Transverse colon (tissue), 4 donors: ENCODE data around the gene CCL27. TPM values are rescaled to one million over a fixed set of nuclear protein-coding genes. Genes with fewer than 3 reads are reported as not detected.
"Not testable (repeated sequence)": the region's sequence is repeated elsewhere in the genome, so short reads cannot be mapped to it uniquely, and the experiment has no call there.

Experiments used
- DNase-seq: peaks from one replicate; pipeline ENCODE4 v3.0.0-alpha.2; 2019
- H3K27ac ChIP-seq, 4 donors: fragments of 200-600 bp; sonication (generic); 2 replicates each; pipeline ENCODE4 v1.5.1; 2016 to 2018; ENCODE audit warnings: inconsistent platforms in 4 of 4
- H3K27me3 ChIP-seq: fragments of 200-600 bp; sonication (generic); 2 replicates; pipeline ENCODE4 v1.5.1; 2017; ENCODE audit warnings: inconsistent platforms
- H3K36me3 ChIP-seq, 4 donors: fragments of 200-600 bp; sonication (generic); 2 replicates each; pipeline ENCODE4 v1.5.1; 2017 to 2019; ENCODE audit warnings: inconsistent platforms in 4 of 4
- H3K4me1 ChIP-seq, 4 donors: fragments of 200-600 bp; sonication (generic); 2 replicates each; pipeline ENCODE4 v1.5.1; 2017 to 2020; ENCODE audit warnings: inconsistent platforms in 4 of 4
- H3K4me3 ChIP-seq, 4 donors: fragments of 200-600 bp; sonication (generic); 1 replicate in 1 of 4; 2 replicates in 3 of 4; pipeline versions ENCODE4 v1.5.1 to v1.6.1; 2017 to 2019; ENCODE audit warnings: inconsistent platforms in 4 of 4
- H3K9me3 ChIP-seq, 2 donors: fragments of 200-600 bp; sonication (generic); 2 replicates each; pipeline ENCODE4 v1.5.1; 2017 to 2019; ENCODE audit warnings: inconsistent platforms in 2 of 2
- EP300 ChIP-seq: sonication (generic); formaldehyde crosslinking; IDR thresholded peaks from one replicate; pipeline ENCODE4 v1.6.1; 2017; ENCODE audit warnings: antibody characterized with exemption, low read depth
- POLR2A ChIP-seq: fragments of 450-650 bp; IDR thresholded peaks from one replicate; pipeline ENCODE4 v1.6.1; 2016; ENCODE audit warnings: antibody characterized with exemption, mild to moderate bottlenecking, moderate library complexity
- POLR2AphosphoS5 ChIP-seq, 3 donors: sonication (generic); formaldehyde crosslinking; IDR thresholded peaks; one replicate each; pipeline ENCODE4 v1.6.1; 2016; ENCODE audit warnings: antibody characterized with exemption in 3 of 3
- WGBS, 2 donors: methylation state at CpG; one replicate each; pipeline ENCODE4 v1.1.5; 2018; ENCODE audit warnings: low coverage in 1 of 2; 5-methylcytosine and 5-hydroxymethylcytosine counted together
- in situ Hi-C, 4 donors: fragments of 200-750 bp; cut with MboI; loops; one replicate each; pipeline versions ENCODE4 v1.15.0 to v1.15.1; 2017; ENCODE audit warnings: low sequenced_read_pairs in 3 of 4, low pct_ligation_motif_present in 1 of 4, low pct_unique_long_range_greater_than_20kb in 1 of 4
- intact Hi-C: fragments of 100-400 bp; cut with DNase I; formaldehyde crosslinking; loops from one replicate; pipeline ENCODE4 v1.15.1; 2023; ENCODE audit warnings: low total_unique reads
- total RNA-seq, 4 donors: library from RNA; depleted of rRNA; stranded (reverse); fragments of >200 nt; gene quantifications; one replicate each; pipeline ENCODE4 v1.1.0, GENCODE V29; 2016
- TF ChIP-seq, protein P1 (sequence below), 5 experiments: fragments of 200-600 bp in 3 of 5; fragments of 450-650 bp in 2 of 5; sonication (generic) in 3 of 5; IDR thresholded peaks; 1 replicate in 2 of 5; 2 replicates in 3 of 5; pipeline ENCODE4 v1.5.1; 2016 to 2017; ENCODE audit warnings: antibody characterized with exemption in 5 of 5, inconsistent platforms in 3 of 5, mild to moderate bottlenecking in 2 of 5, moderate library complexity in 1 of 5

Gene CCL27
- total RNA-seq, 4 donors from 2014 or later = not detected

DNA sequence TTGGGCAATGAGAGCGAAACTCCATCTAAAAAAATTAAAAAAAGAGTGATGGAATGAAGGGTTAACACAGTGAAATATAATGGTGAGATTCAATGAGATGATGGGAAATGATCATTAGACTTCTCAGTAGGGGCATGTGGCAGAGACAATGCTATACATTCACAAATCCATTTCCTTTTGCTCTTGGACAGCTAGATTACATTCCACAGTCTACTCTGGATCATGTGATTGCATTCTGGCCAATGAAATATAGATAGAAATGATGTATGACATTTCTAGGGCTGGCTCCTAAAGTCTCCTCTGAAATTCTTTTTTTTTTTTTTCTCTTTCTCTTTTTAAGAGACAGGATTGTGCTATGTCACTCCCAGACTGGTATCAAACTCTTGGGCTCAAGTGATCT lies 19.8 kb downstream of the CCL27 start:
- H3K4me3 ChIP-seq = no peak overlapping the region
- TF ChIP-seq POLR2A = no peak
- TF ChIP-seq, protein P1, sequence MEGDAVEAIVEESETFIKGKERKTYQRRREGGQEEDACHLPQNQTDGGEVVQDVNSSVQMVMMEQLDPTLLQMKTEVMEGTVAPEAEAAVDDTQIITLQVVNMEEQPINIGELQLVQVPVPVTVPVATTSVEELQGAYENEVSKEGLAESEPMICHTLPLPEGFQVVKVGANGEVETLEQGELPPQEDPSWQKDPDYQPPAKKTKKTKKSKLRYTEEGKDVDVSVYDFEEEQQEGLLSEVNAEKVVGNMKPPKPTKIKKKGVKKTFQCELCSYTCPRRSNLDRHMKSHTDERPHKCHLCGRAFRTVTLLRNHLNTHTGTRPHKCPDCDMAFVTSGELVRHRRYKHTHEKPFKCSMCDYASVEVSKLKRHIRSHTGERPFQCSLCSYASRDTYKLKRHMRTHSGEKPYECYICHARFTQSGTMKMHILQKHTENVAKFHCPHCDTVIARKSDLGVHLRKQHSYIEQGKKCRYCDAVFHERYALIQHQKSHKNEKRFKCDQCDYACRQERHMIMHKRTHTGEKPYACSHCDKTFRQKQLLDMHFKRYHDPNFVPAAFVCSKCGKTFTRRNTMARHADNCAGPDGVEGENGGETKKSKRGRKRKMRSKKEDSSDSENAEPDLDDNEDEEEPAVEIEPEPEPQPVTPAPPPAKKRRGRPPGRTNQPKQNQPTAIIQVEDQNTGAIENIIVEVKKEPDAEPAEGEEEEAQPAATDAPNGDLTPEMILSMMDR (IDR thresholded peaks at IDR 0.05) = no peak
- TF ChIP-seq EP300 = no peak
- no peak for TF ChIP-seq POLR2AphosphoS5 (IDR thresholded peaks at IDR 0.05)
- H3K27me3 ChIP-seq = no peaks in the 10 kb centered on the region
- no peaks in the 10 kb centered on the region for H3K36me3 ChIP-seq
- intact Hi-C loops (no loop called here), in situ Hi-C loops (no loop called here)
- peaks cover 11 to 21% (median 17%) of the 10 kb centered on the region in 4 donors for H3K4me1 ChIP-seq
- no peak overlapping the region for H3K27ac ChIP-seq
- WGBS, 2 donors = 93 to 100% methylated on average over 1 of the region's 1 CpG
- H3K9me3 ChIP-seq = no peaks in the 10 kb centered on the region
- DNase-seq = no peak

DNA sequence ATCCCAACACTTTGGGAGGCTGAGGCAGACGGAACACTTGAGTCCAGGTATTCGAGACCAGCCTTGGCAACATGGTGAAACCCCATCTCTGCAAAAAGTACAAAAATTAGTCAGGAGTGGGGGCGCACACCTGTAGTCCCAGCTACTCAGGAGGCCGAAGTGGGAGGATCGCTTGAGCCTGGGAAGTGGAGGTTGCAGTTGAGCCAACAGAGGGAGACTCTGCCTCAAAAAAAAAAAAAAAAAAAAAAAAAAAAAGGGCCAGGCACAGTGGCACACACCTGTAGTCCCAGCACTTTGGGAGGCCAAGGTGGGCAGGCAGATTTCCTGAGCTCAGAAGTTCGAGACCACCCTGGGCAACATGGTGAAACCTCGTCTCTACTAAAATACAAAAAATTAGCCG lies 23.1 kb downstream of the CCL27 start:
- H3K27ac ChIP-seq, in situ Hi-C loops, H3K36me3 ChIP-seq, DNase-seq, H3K27me3 ChIP-seq, intact Hi-C loops, H3K9me3 ChIP-seq, H3K4me3 ChIP-seq: not testable (repeated sequence)
- WGBS, 2 donors = 78 to 90% methylated on average over 8 of the region's 8 CpGs
- H3K4me1 ChIP-seq = peaks cover 7 to 29% (median 16%) of the 10 kb centered on the region in 4 donors

DNA sequence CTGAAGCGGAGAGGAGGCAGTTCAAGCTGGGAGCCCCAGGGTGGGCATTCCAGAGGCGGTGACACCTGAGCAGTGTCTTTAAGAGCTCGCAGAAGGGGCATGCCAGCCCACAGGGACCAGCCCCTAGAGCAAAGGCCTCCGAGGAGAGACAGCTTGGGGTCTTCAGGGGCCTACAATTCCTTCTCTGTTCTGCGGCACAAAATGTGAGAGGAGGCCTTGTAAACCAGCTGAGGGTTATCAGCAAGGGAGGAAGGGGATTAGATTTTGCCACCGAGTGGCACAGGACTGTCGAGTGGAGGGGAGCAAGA lies 24.4 kb downstream of the CCL27 start:
- Histone ChIP-seq H3K27ac (peak overlapping the region; percentile 84 to 89 (median 86)), H3K27me3 (no peaks in the 10 kb centered on the region), H3K4me1 (peaks cover 7 to 29% (median 16%) of the 10 kb centered on the region in 4 donors), H3K9me3 (no peaks in the 10 kb centered on the region), H3K4me3 (peak overlapping the region; percentile 44 to 65 (median 59)), H3K36me3 (no peaks in the 10 kb centered on the region)
- 5% methylated on average over 7 of the region's 7 CpGs; no CpG with 5 or more reads in 1 of the 2 donors for WGBS, 2 donors
- TF ChIP-seq POLR2AphosphoS5 (IDR thresholded peaks at IDR 0.05) (no peak), EP300 (no peak), POLR2A (no peak)
- TF ChIP-seq, protein P1 (IDR thresholded peaks at IDR 0.05) = no peak
- DNase-seq = no peak
- intact Hi-C loops (no loop called here), in situ Hi-C loops (no loop called here)

DNA sequence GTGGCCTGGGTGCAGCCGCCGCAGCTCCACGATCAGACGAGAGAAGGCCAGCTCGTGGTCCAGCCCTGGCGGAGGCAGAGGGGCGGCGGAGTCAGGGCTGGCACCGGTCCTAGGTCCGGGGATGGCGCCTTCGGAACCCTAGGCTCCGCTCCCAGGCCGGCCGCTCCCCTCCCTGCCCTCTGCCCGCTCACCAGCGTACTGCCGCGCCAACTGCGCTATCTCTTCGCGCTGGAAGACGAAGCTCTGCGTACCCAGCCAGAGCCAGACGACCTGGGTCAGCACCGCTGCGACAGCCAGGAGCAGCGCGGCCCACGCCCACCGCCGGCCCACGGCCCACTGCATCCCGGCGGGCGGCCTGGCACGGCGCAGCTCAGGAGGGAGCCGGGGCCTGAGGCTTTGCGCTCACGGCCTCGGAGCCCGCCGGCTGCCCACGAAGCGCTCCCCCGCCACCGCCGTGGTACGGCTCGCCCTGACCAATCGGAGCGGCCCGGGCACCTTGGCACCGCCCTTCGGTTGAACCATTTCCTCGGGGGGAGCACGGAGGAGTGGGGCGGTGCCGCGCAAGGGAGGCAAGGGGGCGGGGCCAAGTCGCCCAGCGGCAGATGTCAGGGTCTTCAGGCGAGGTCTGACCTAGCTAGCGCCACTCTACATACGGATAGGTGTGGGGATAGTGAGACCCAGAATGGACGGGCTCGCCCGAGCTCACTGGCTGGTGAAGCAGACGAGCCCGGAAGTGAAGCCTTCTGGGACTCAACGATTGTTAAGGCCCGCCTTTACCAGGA lies 24.9 kb downstream of the CCL27 start, which contains the start of gene SIGMAR1:
TSS of gene SIGMAR1 (minus strand) at position 432 of the 782 bp plus-strand sequence. CDS start at position 342, 90 bp downstream.
- DNase-seq = peak; percentile 95
- peak within 1 kb of the TSS; percentile 84 to 89 (median 86) for H3K27ac ChIP-seq
- no peaks in the 10 kb centered on the region for H3K36me3 ChIP-seq
- H3K4me1 ChIP-seq = peaks cover 7 to 29% (median 16%) of the 10 kb centered on the region in 4 donors
- WGBS, 2 donors = 0% methylated on average over 45 of the region's 74 CpGs; no CpG with 5 or more reads in 1 of the 2 donors
- TF ChIP-seq, protein P1 (IDR thresholded peaks at IDR 0.05) = peak in 2 of 5 experiments; percentile 14 to 35
- peak; percentile 75 to 92 (median 84) for TF ChIP-seq POLR2AphosphoS5 (IDR thresholded peaks at IDR 0.05)
- no peak for TF ChIP-seq EP300
- peak; percentile 75 for TF ChIP-seq POLR2A
- in situ Hi-C loops (no loop called here), intact Hi-C loops (no loop called here)
- no peaks in the 10 kb centered on the region for H3K27me3 ChIP-seq
- H3K9me3 ChIP-seq = no peaks in the 10 kb centered on the region
- peak within 1 kb of the TSS; percentile 44 to 65 (median 59) for H3K4me3 ChIP-seq
